Measurements from ENCODE around the gene GJB5.

The GJB5 gene

DNA sequence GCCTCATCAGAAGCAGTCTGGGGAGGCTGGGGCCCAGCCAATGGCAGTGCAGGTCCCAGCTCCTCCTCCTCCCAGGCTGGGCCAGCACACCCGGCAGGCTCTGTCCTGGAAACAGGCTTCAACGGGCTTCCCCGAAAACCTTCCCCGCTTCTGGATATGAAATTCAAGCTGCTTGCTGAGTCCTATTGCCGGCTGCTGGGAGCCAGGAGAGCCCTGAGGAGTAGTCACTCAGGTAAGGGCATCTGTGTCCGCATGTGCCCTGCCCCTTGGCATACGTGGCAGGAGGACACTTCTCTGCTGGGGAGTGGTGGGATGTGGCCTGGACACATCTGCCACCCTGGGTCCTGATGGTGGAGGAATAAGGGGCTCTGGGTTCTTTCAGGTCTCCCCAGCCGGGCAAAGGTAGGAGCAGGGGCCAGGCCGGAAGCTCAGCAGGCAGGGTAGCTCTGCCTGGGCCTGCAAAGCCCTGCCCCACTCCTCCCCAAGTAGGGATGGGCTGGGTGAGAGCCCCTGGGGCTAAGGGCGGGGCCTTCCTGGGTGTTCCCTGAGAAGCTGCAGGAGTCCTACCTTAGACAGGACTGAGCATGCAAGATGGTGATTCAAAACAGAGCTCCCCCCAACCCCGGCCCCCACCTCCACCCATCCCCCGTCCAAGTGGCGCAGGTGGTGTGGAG, at the start of gene GJB5:
GJB5 (plus strand) TSS at position 84 of the 674 bp plus-strand sequence. CDS start 2,284 bp downstream, outside the sequence.
- no peak for DNase-seq (ENCODE audit: low spot score)
- TF ChIP-seq, protein P1, sequence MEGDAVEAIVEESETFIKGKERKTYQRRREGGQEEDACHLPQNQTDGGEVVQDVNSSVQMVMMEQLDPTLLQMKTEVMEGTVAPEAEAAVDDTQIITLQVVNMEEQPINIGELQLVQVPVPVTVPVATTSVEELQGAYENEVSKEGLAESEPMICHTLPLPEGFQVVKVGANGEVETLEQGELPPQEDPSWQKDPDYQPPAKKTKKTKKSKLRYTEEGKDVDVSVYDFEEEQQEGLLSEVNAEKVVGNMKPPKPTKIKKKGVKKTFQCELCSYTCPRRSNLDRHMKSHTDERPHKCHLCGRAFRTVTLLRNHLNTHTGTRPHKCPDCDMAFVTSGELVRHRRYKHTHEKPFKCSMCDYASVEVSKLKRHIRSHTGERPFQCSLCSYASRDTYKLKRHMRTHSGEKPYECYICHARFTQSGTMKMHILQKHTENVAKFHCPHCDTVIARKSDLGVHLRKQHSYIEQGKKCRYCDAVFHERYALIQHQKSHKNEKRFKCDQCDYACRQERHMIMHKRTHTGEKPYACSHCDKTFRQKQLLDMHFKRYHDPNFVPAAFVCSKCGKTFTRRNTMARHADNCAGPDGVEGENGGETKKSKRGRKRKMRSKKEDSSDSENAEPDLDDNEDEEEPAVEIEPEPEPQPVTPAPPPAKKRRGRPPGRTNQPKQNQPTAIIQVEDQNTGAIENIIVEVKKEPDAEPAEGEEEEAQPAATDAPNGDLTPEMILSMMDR (IDR thresholded peaks at IDR 0.05; ENCODE audit: extremely low read depth, insufficient read depth, missing control alignments): no peak
- in situ Hi-C loops (cut with MboI; ENCODE audit: low pct_unique_long_range_greater_than_20kb, low sequenced_read_pairs, unreplicated experiment): no loop called here

DNA sequence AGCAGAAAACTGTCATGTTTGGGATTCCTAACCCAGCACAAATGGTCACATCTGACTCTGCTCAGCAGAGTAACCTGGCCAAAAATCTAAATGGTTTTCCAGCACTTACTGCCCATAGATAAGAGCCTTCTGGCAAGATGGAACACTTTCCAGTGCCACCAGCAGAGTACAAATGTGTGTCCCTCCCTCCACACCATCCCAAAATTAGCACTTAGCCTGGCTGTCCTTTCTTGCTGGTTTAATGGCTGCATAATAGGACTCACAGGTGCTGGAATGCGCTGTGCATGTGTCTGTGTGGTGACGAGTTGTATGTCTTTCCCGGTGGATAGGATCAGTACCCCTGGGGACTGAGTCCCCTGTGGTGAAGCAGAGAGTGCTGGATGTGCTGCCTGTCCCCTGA, 49.8 kb upstream of the GJB5 start:
- no peak for DNase-seq (ENCODE audit: low spot score)
- in situ Hi-C loops (cut with MboI; ENCODE audit: low pct_unique_long_range_greater_than_20kb, low sequenced_read_pairs, unreplicated experiment): no loop called here
- TF ChIP-seq, protein P1 (IDR thresholded peaks at IDR 0.05; ENCODE audit: extremely low read depth, insufficient read depth, missing control alignments): no peak

DNA sequence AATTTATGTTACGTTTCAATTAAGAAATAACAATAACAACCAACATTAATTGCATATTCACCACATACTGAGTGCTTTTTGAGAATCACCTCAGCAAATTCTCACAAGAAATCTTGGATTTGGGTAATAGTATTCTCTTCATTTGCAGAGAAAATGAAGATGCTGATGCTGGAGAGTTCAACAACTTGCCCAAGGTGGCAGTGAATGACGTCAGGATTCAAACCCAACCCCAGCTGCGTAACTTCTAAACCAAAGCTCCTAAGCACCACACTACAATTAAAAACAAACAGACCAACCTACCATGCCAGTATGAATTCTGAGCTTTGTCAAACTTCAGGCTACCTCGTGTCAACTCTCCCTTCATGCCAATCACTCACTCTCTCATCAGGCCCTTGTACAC, 46.7 kb upstream of the GJB5 start:
- in situ Hi-C loops (cut with MboI; ENCODE audit: low pct_unique_long_range_greater_than_20kb, low sequenced_read_pairs, unreplicated experiment): no loop called here
- no peak for DNase-seq (ENCODE audit: low spot score)
- TF ChIP-seq, protein P1 (IDR thresholded peaks at IDR 0.05; ENCODE audit: extremely low read depth, insufficient read depth, missing control alignments): no peak

DNA sequence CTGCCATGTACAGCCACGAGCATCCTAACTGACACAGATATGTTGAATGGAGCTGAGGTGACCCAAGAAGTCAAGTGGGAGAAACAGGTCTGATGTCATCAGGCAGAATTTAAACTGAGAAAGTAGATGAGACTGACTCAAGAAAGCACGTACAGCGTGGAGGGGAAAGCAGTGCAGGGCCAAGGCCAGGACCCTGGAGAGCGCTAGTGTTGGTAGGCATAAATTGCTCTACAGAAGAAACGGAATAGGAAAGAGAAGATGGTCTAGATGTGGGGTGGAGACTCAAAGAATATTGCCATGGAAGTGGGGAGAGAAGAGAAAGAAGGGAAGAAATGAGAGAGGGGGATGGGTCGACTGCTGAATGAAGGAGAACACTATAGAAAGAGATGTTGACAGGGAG, 45.3 kb upstream of the GJB5 start:
- DNase-seq (ENCODE audit: low spot score): no peak
- TF ChIP-seq, protein P1 (IDR thresholded peaks at IDR 0.05; ENCODE audit: extremely low read depth, insufficient read depth, missing control alignments): no peak
- in situ Hi-C loops (cut with MboI; ENCODE audit: low pct_unique_long_range_greater_than_20kb, low sequenced_read_pairs, unreplicated experiment): no loop called here

DNA sequence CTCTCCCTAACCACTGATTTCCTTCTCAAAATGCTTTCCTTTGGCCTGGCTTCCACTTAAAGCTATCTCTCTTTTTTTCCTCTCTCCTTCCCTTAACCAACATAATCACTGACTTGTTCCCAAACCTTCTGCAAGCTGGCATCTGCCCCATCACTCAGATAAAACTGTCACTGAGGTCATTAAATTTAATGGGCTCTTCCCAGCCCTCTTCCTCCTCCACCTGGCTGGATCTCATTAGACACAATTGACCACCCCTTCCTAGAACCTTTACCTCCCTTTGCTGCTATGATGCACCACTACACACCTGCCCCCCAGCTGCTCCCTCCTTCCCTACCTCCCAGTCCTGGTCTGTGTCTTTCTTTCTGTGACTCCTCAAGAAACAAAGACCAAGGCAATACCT, 44.0 kb upstream of the GJB5 start:
- TF ChIP-seq, protein P1 (IDR thresholded peaks at IDR 0.05; ENCODE audit: extremely low read depth, insufficient read depth, missing control alignments): no peak
- no peak for DNase-seq (ENCODE audit: low spot score)
- in situ Hi-C loops (cut with MboI; ENCODE audit: low pct_unique_long_range_greater_than_20kb, low sequenced_read_pairs, unreplicated experiment): no loop called here

DNA sequence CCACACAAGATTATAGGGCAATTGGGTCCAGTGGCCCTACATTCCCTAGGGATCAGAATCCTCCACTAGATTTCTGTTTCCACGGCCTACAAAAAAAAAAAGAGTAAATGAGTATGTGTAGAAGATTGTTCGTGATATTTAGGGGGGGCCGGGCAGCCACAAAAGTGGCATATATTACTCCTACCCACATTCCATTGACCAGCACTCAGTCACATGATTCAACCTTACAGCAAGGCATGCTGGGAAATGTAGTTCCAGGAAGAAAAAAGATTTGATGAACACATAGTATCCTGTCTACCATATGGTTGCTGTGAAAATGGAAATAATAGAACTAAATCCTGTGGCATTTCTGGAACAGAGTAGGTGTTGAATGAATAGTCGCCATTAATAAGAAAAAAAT, 43.4 kb upstream of the GJB5 start:
- TF ChIP-seq, protein P1 (IDR thresholded peaks at IDR 0.05; ENCODE audit: extremely low read depth, insufficient read depth, missing control alignments): no peak
- in situ Hi-C loops (cut with MboI; ENCODE audit: low pct_unique_long_range_greater_than_20kb, low sequenced_read_pairs, unreplicated experiment): no loop called here
- DNase-seq (ENCODE audit: low spot score): no peak

Data from GM13977 (cell line).